Neural cell (in vitro differentiated cells): Measurements from ENCODE around the gene ECE1.

Experiments used
- CTCF ChIP-seq: fragments of 450-650 bp; IDR thresholded peaks from 2 replicates; pipeline ENCODE4 v1.5.1; 2014; ENCODE audit warnings: antibody characterized with exemption, mild to moderate bottlenecking, moderate library complexity; ENCODE audit not compliant: poor library complexity, severe bottlenecking
- EZH2 ChIP-seq: fragments of 200-600, 300-800 bp; shearing (Covaris generic), sonication (generic); IDR thresholded peaks from 2 replicates; pipeline ENCODE4 v1.6.1; 2014; ENCODE audit warnings: antibody characterized with exemption, low read length, borderline replicate concordance, mild to moderate bottlenecking; ENCODE audit not compliant: insufficient read depth, poor library complexity, severe bottlenecking
- MXI1 ChIP-seq: fragments of 450-650 bp; conservative IDR thresholded peaks from 2 replicates; pipeline ENCODE4 v1.6.1; 2014; ENCODE audit warnings: antibody characterized with exemption, mild to moderate bottlenecking; ENCODE audit not compliant: poor library complexity, severe bottlenecking
- POLR2AphosphoS5 ChIP-seq: IDR thresholded peaks from 2 replicates; pipeline ENCODE4 v1.6.1; 2012
- REST ChIP-seq: IDR thresholded peaks from 2 replicates; pipeline ENCODE4 v1.6.1; 2012; ENCODE audit warnings: borderline replicate concordance

GRCh38 chr1:21330544-21330943, 40.3 kb upstream of the ECE1 start:
- TF ChIP-seq REST (no peak), EZH2 (no peak), CTCF (no peak), MXI1 (no peak), POLR2AphosphoS5 (no peak)
